ENCODE results near the gene STK11.
A peak's percentile ranks its signal among the peaks of the same experiment; 100 is the strongest.

The STK11 gene

DNA sequence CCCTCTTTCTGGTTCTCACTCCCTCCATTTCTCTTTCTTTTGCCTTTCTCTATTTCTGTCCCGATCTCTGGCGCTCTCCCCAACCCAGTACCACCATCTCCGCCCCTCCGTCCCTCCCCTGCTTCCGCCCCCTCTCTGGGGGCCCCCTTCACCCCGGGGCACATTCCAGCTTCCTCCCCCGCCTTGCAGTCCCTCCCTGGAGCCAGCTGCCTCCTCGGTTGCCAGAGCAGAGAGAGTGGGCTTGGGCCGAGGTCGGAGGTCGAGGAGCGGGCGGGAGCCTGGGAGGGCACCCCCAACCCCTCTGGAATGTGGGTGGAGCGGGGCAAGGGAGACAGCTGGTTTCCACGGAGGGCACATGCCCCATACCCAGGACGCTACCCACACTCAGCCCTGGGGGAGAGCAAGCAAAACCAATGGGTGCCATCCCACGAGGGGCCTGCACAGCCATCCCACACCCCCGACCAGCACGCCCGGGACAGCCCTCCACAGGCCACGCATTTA, 57.1 kb downstream of the STK11 start:
- DNase-seq, result no peak

DNA sequence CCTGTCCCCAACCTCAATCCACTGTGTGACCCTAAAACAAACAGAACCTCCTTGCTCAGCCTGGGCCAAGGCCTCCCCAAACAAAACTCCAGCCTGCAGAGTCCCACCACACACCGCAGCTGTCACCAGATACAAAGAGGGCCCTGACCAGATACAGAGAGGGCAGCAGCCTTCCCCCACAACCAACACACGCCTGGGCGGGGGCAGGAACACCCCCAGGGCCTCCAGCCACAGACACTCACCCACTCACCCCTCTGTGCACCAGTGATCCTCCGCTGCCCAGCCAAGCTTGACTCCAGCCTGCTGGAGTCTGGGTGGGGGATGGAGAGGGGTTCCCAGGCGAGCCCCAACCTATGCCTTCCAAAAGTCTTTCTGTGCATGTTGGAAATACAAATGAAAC, 57.6 kb downstream of the STK11 start:
- DNase-seq, result no peak

DNA sequence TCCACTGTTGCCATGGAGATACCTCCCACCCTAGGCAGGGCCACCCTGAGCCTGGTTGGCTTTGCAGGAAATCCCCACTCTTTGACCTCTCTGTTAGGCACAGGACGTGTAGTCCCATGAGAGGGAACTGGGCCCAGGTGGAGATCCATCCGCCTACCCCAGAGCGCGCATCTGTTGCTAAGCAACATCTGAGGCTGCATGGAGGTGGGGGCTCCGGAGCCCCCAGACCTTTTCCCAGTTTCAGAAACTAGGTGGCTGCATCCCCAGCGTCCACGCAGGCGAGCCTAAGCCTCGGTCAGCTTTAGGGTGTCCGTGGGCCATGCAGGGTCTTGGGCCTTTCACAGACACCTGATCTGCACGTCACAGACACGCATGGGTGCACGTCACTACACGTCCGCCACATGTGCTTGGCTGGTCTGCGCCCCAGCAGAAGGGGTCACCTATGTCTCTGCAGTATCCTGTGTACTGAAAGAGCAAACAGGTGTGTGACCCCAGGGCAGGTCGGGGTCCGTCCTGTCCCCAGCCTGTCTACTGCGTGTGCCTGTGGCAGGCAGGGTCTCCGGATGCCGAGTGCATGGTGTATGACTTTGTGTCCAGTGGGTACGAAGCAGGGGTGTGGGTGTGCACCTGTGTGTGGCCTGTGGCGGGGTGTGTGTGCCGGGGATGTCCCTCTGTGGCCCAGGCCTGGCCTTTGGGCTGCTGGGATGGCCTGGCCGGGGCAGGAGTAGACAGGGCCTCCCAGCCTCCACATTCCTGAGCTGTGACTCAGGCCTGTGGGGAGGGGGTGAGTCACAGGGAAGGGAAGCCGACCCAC, 59.4 kb downstream of the STK11 start:
- DNase-seq, result no peak

GRCh38 chr19:1265615-1266128, 60.1 kb downstream of the STK11 start:
- peak in 1 of 2 experiments; percentile 55 for DNase-seq

DNA sequence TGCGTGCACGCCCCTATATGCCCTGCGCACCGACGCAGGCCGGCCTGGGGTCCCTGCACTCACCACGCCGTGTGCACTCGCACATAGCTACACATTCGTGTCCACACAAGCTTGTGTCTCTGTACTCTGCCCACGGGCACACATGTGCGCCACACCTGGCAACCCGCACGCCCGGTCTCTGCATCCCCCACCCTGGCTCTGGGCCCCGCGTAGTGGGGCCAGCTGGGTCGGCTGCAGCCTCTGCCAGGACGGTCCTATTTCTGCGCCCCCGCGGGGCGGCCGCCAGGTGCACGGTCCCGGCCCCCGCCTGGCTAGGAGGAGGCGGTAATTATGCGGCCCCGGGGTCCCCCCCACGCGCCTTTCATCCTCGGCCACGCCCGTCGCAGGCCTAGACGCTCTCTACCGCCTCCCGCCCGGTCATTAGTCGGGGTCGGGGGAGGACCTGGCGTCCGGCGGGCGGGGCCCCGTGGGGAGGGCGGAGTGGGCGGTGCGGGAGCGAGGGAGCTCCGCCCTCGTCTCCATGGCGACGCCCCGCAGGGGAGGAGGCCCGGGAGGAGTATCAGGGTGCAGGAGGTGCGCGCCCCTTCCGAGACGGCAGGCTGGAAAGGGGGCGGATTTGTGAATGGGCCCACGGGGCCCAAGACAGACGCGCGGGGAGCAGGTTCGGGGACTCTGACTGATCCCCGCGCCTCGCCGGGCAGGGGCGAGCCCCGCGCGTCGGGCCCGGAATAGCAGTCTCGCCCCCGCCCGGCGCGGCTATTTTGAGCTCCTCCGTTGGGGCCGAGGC, 60.7 kb downstream of the STK11 start:
- peak; percentile 87 to 88 for DNase-seq

- DNase-seq, result peak; percentile 76 to 77
Observed at GRCh38 chr19:1266916-1267476, 61.4 kb downstream of the STK11 start.

- DNase-seq, result no peak
Observed at GRCh38 chr19:1267477-1268225, 62.1 kb downstream of the STK11 start.

DNA sequence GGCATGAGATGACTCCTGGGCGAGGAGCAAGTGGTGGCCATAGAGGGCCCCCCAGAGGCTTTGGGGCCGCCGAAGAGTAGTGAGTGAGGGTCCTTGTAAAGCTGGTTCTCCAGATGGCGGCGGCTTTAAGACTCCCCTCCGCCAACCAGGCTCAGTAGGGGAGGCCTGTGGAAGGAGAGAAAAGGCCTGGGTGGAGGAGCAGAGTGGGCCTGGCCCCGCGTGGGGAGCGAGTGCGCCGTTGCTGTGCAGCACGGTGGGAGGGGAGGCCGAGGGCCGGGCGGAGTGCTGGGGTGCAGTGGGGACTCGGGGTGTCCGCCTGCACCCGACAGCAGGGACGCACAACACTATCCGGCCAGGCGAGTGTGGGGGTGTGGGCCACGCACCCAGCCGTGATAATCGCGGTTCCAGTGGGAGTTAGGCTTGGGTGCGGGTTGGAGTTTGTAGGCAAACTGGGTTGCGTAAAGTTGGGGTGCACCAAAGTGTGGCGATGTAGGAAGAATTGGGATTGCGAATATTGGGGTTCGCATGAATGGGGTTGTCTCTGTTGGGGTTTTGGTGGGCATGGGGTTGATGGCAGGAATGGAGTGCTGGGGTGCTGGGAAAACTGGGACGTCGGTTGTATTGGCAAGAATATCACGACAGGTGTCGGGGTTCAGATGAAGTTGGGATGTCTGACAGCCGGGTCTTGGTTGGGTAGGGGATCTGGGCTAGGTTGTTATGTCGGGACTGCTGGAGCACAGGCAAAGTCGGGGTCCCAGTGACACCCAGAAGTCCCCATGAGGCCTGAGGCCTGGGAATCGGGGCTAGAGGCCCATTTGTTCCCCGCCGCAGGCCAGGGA, 62.9 kb downstream of the STK11 start:
- DNase-seq, result no peak

- peak; percentile 100 for DNase-seq
Observed at GRCh38 chr19:1269065-1269477, 63.5 kb downstream of the STK11 start, which contains the start of gene CIRBP. TSS of gene CIRBP (plus strand) at chr19:1269332. CDS start at chr19:1270934, 1,602 bp downstream.

GRCh38 chr19:1269478-1270212, 64.1 kb downstream of the STK11 start:
- peak; percentile 82 to 85 for DNase-seq

- DNase-seq, result peak in 1 of 2 experiments; percentile 46
Observed at GRCh38 chr19:1270213-1270853, 64.8 kb downstream of the STK11 start.

DNA sequence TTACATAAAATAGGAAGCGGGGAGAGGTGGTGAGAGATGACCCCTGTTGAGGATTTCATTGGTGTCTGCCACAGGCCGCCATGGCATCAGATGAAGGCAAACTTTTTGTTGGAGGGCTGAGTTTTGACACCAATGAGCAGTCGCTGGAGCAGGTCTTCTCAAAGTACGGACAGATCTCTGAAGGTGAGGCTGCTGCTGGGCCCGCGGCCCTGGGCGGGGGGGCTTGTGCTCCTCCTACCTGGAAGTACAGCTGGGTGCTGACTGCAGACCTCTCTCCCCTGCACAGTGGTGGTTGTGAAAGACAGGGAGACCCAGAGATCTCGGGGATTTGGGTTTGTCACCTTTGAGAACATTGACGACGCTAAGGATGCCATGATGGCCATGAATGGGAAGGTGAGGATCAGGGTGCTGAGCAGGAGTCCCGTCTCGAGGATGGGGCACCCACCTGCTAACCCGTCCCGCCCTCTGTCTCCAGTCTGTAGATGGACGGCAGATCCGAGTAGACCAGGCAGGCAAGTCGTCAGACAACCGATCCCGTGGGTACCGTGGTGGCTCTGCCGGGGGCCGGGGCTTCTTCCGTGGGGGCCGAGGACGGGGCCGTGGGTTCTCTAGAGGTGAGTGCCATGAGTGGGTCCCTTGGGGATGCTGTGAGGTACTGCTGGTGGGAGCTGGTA, 65.4 kb downstream of the STK11 start:
- no peak for DNase-seq

DNA sequence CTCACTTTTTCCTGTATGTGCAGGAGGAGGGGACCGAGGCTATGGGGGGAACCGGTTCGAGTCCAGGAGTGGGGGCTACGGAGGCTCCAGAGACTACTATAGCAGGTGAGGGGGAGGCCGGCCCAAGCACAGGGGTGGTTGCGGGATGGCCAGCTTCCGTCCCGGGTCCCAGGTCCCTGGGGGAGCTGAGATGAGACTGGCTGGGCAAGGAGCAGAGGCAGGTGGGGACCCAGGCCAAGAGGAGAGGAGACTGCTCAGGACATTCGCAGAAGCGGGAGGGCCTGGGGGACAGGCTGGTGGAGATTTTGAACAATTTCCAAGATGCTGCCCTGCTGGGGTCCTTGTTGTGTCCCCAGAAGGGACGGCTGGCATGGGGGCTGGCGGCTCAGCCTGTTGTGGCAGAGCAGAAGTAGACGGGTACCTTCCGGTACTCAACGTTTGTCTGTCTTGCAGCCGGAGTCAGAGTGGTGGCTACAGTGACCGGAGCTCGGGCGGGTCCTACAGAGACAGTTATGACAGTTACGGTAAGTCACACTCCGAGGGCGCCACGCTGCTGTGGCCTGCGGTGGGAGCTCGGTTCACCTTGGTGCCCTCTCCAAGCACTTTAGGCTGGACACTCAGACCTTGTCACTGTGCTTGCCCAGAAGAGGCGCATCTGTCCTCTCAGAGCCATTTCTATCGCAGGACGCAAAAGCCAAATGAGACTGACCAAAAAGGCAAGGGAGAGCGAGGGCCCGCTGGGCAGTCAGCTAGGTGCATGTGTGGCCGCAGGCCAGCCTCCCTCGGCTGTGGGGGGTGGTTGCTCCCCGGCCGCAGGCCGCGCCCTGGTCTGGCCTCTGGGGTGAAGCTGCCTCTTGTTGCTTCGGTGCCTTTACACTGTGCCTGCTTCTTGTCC, 66.2 kb downstream of the STK11 start:
- no peak for DNase-seq

- no peak for DNase-seq
Observed at GRCh38 chr19:1272423-1273262, 67.1 kb downstream of the STK11 start.

DNA sequence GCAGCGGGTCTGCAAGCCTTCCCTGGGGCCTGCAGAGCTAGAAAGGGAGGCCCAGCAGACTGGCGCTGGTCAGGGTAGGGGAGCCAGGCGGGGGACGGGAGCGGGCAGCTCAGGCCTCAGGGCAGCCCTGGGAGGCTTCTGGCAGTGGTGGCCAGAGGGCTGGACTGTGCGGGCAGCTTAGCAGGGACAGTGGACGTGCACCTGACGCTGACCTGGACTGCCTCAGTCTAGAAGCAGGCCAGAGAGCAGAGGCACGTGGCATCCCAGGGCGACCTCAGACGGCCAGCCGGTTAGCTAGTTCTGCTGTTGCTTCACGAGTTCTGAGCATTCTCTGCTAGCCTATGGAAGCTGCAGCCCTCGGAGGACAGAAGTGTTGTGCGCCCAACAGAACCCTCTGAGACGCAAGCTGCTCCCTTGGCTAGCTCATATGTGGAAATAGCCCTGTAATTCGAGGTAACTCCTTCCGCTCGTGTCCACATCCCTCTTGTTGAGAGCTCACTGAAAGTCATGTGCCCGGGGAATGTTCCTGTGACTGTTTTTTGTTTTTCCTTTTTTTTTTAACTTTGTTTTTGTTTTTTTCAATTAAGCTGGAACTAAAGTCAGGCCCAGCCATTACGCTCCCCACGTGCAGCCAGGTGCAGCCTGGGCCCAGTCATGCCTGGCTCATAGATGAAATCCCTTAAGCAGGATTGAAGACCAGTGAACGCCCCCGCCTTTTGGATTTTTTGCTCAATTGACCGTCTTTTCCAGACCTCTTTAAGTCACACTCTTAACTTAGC, 67.9 kb downstream of the STK11 start:
- no peak for DNase-seq

DNA sequence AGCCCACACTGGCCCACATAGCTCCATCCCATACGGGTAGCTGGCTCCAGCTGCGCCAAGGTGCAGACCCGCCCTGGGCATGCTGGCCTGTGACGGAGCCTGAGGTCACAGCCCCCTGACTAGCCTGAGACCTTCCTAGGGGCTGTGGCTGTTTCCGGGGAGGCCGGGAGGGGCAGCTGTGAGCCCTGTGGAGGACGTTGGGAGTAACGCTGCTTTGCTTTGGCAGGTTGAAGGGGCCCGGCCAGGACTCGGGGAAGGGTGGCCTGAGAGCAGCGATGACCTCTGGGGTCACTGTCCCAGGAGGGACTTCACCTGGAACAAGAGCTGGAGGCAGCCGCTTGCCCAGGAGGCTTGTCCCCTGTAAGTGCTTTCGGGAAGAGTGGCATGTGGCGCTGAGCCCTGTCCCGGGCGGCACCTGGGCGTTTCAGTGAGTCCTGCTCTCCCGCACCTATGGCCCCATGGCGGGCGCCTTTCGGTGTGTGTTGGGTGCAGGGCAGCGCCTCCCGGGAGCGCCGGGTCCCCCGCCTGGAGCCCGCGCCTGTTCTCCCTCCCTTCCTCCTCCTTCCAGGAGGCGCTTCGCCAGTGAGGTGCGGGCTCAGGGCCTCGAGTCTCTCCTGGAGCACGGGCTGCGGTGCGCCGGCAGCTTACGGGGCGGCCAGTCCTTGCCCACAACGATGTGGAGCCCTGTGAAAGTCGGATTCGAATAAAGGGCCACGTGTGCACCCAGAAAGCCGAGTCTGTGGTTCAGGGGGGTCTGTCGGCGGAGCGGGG, 68.7 kb downstream of the STK11 start:
- no peak for DNase-seq
